K562 (cell line): Measurements from ENCODE around the gene RARS1.

Experiments used
- CTCF ChIP-seq, 3 experiments: IDR thresholded peaks in 2 of 3; conservative IDR thresholded peaks in 1 of 3; 2 replicates each; pipeline ENCODE4 v1.5.1; 2011 to 2012; ENCODE audit warnings: low read length in 3 of 3, mild to moderate bottlenecking in 3 of 3, control low read depth in 2 of 3, improper control_type of control experiment in 1 of 3, inconsistent platforms in 1 of 3, low read depth in 1 of 3, mixed read lengths in 1 of 3, moderate library complexity in 1 of 3; ENCODE audit not compliant: insufficient read depth in 2 of 3
- EP300 ChIP-seq: IDR thresholded peaks from 2 replicates; pipeline ENCODE4 v1.6.1; 2012; ENCODE audit warnings: low read length, improper control_type of control experiment
- FOS ChIP-seq: IDR thresholded peaks from 3 replicates; pipeline ENCODE4 v1.6.1; 2011; ENCODE audit not compliant: insufficient read length; ENCODE audit errors: extremely low read depth
- HBP1 ChIP-seq: fragments of 450-650 bp; formaldehyde crosslinking; IDR thresholded peaks from 2 replicates; pipeline ENCODE4 v1.4.0; 2022; ENCODE audit warnings: missing genetic modification characterization
- KDM4B ChIP-seq, 2 experiments: fragments of 450-650 bp in 1 of 2; sonication (generic) in 1 of 2; IDR thresholded peaks; 2 replicates each; pipeline ENCODE4 v1.6.1; 2016 to 2017; ENCODE audit warnings: borderline replicate concordance in 2 of 2, antibody characterized with exemption in 1 of 2, low read depth in 1 of 2, mild to moderate bottlenecking in 1 of 2
- MAFF ChIP-seq: IDR thresholded peaks from 2 replicates; pipeline ENCODE4 v1.6.1; 2012; ENCODE audit warnings: low read length, improper control_type of control experiment
- MYC ChIP-seq, 2 experiments: fragments of 250-450 bp in 1 of 2; sonication (Bioruptor Pico) in 1 of 2; IDR thresholded peaks; 2 replicates each; pipeline versions ENCODE4 v1.5.1 to v1.6.1; 2012 to 2021; ENCODE audit warnings: low read depth in 2 of 2, borderline replicate concordance in 1 of 2, improper control_type of control experiment in 1 of 2, low read length in 1 of 2, mild to moderate bottlenecking in 1 of 2, moderate library complexity in 1 of 2
- PHB ChIP-seq: fragments of 250-450 bp; sonication (Bioruptor Pico); IDR thresholded peaks from 2 replicates; pipeline ENCODE4 v1.5.0; 2021
- POLR2A ChIP-seq: fragments of 450-650 bp; conservative IDR thresholded peaks from 2 replicates; pipeline ENCODE4 v1.6.1; 2016
- POLR2G ChIP-seq: fragments of 200-400 bp; formaldehyde crosslinking; IDR thresholded peaks from 2 replicates; pipeline ENCODE4 v1.6.1; 2017; ENCODE audit warnings: low read depth, mild to moderate bottlenecking, antibody characterized with exemption, low read length, moderate library complexity
- RBM22 ChIP-seq: fragments of 200-400 bp; formaldehyde crosslinking; IDR thresholded peaks from 2 replicates; pipeline ENCODE4 v1.6.1; 2018; ENCODE audit warnings: low read length, low read depth; ENCODE audit not compliant: poor library complexity, severe bottlenecking
- SMAD1 ChIP-seq: fragments of 150-350 bp; IDR thresholded peaks from 2 replicates; pipeline ENCODE4 v1.6.1; 2014; ENCODE audit warnings: low read length, low read depth; ENCODE audit not compliant: partially characterized antibody
- SRSF7 ChIP-seq: fragments of 200-400 bp; formaldehyde crosslinking; optimal IDR thresholded peaks from 2 replicates; pipeline ENCODE3; 2017; ENCODE audit warnings: mild to moderate bottlenecking, low read depth, low read length

GRCh38 chr5:168489059-168489458 is 2.8 kb downstream of the RARS1 start:
- no peak for TF ChIP-seq MAFF
- TF ChIP-seq EP300, result no peak
- TF ChIP-seq CTCF (IDR thresholded peaks at IDR 0.05 in 2 of 3, conservative IDR thresholded peaks at IDR 0.05 in 1 of 3; ENCODE audit: insufficient read depth in 2 of 3, low read depth in 1 of 3, low read length in 3 of 3), result no peak
- no peak for TF ChIP-seq POLR2A
- no peak for TF ChIP-seq KDM4B (IDR thresholded peaks at IDR 0.05; ENCODE audit: borderline replicate concordance in 2 of 2, low read depth in 1 of 2)
- TF ChIP-seq MYC (IDR thresholded peaks at IDR 0.05; ENCODE audit: low read depth, low read length), result no peak
- TF ChIP-seq MYC (CRISPR knock-in tag; IDR thresholded peaks at IDR 0.05; ENCODE audit: borderline replicate concordance, low read depth), result no peak
- no peak for TF ChIP-seq SMAD1
- TF ChIP-seq RBM22, result no peak
- TF ChIP-seq HBP1 (CRISPR knock-in tag), result no peak
- no peak for TF ChIP-seq FOS
- TF ChIP-seq SRSF7, result no peak
- TF ChIP-seq POLR2G, result no peak
- no peak for TF ChIP-seq PHB (CRISPR knock-in tag)
